ENCODE results near the gene SLBP. TPM values are rescaled to one million over a fixed set of nuclear protein-coding genes. Genes with fewer than 3 reads are reported as not detected.

Gene SLBP
- total RNA-seq, 1 donor from 2014 or later = 156 TPM

DNA sequence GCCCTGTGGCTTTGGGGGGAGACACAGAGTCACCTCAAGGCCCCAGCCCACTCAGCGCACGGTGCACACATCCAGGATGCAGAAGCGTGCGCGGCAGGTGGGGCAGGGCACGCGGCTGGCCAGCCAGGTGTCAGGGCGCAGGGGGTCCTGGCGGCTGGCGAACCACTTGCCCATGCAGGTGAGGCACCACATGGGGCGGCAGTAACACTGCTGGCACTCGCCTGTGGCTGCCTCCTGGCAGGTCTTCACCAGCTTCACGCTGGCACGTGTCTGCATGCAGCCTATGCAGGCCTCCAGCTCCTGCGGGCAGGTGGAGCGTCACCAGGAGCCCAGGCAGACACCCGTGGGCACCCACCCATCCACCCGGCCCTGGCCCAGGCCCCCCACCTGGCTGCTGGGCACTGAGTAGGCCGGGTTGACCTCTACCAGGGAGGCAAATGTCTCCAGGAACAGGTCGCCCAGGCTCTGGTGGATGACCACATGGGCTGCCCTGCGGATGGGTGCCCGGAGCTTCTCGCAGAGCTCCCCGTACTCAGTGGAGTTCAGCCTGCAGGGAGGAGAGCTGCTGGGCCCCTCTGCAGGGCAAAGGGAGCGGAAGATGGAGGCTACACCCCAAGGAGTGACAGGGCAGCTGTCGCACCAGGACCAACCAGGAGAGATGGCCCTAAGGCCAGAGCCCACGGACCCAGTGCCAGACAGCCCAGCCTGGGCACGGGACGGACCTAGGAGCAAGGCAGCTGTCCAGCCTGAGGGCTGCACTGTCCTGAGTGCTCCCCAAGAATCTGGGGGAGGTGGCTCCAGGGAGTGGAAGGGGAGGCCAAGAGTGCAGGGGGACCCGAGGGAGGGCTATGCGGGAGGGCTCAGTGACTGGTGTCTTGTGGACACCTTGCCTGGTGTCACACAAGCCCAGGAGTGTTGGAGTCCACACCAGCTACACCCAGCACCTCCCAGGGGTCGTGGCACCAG, 5.3 kb upstream of the SLBP start:
- intact Hi-C loops (cut with micrococcal nuclease) = loop anchor here (10.0 kb wide), 1 partner anchor 527 kb away; the partner anchor contains the start of genes HAUS3 and POLN
- Mint-ChIP-seq H3K9me3 (no peaks in the 10 kb centered on the region), H3K27ac (no peak overlapping the region), H3K27me3 (no peaks in the 10 kb centered on the region), H3K4me3 (no peak overlapping the region), H3K4me1 (peaks cover 35% of the 10 kb centered on the region), H3K36me3 (ENCODE audit: low read depth) (peaks cover 24% of the 10 kb centered on the region)
- no peak for DNase-seq

DNA sequence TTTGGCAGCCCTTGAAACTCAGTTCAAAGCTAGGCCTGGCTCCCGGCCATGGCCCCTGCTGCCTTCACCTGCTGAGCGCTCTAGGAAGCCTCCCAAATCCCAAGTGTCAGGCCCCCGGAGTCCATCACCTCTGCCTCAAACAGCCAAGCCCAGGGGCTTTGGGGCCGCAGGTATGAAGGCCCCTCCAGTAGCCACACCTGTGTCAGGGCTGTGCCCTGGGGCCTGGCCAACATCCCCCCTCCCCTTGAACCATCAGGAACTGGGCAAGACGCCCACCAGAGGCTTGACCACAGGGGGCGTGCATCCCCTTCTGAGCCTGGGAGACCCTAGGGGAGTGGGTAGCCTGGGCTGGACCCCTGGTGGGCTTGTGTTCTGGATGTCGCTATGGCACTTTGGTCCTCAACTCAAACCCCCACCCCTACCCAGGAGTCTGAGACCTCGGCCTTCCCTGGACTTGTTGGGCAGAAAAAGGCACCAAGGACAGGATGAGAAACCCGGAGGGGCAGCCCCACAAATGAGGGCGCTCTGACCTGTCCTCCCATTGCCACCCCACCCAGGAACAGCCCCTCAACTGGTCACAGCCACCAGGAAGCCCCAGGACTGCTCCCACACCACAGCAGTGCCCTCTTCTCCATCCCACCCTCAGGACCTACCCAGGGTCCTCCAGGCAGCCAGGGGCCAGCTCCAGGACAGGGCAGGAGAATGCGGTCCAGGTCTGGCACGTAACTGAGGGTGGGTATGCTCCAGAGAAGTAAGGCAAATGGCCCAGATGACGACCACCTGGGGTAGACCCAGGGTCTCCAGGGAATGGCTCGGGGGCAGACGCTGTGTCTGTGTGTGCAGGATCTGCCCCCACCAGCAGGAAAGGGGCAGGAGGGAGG, 4.2 kb upstream of the SLBP start:
- Mint-ChIP-seq H3K4me3 (no peak overlapping the region), H3K36me3 (ENCODE audit: low read depth) (peaks cover 20% of the 10 kb centered on the region), H3K4me1 (peaks cover 32% of the 10 kb centered on the region), H3K27ac (no peak overlapping the region), H3K9me3 (no peaks in the 10 kb centered on the region), H3K27me3 (no peaks in the 10 kb centered on the region)
- intact Hi-C loops (cut with micrococcal nuclease) = loop anchor here (10.0 kb wide), 1 partner anchor 528 kb away; the partner anchor contains the start of genes HAUS3 and POLN
- no peak for DNase-seq

DNA sequence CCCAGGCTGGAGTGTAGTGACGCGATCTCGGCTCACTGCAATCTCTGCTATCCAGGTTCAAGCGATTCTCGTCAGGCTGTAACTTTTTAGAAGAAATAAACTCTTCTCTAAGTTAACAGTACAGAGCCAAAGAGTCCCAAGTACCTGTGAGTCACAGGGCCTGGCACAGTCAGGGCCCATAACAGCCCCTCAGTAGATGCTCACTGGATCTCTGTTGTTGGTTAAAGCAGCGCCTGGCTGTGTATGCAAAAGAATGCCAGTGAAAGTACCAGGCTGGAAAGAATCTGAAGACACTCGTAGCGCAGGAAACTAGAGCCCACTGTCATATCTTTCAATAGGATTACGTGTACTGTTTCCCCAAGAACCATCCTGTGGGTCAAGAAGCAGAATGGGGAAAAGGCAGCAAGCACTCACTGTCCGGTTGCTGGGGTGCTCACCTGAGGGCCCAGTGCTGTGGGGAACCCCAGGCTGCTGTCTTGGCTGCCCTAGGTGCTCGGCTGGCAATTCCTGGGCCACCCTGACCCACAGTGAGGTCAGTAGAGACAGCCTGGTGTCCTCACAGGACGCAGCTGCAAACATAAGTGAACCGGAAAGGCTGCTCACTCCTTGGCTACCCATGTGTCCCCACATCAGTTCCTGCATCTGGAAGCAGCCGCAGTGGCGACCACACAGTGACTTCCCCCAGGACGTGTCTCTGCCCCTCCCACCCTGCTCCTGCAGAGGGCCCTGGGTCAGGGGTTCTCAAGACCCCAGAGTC, 3.1 kb upstream of the SLBP start:
- Mint-ChIP-seq H3K27me3 (no peaks in the 10 kb centered on the region), H3K36me3 (ENCODE audit: low read depth) (peaks cover 30% of the 10 kb centered on the region), H3K4me3 (peak overlapping the region; percentile 95), H3K27ac (peak overlapping the region; percentile 29), H3K9me3 (no peaks in the 10 kb centered on the region), H3K4me1 (peaks cover 40% of the 10 kb centered on the region)
- intact Hi-C loops (cut with micrococcal nuclease) = loop anchor here (10.0 kb wide), 1 partner anchor 530 kb away; the partner anchor contains the start of genes HAUS3 and POLN
- DNase-seq = no peak

GRCh38 chr4:1714303-1715001, 2.3 kb upstream of the SLBP start:
- H3K27me3 Mint-ChIP-seq = no peaks in the 10 kb centered on the region
- intact Hi-C loops (cut with micrococcal nuclease) = loop anchor here (10.0 kb wide), 1 partner anchor 530 kb away; the partner anchor contains the start of genes HAUS3 and POLN
- H3K27ac Mint-ChIP-seq = peak overlapping the region; percentile 98
- DNase-seq = no peak
- H3K4me3 Mint-ChIP-seq = peak overlapping the region; percentile 95
- peaks cover 32% of the 10 kb centered on the region for H3K36me3 Mint-ChIP-seq (ENCODE audit: low read depth)
- no peaks in the 10 kb centered on the region for H3K9me3 Mint-ChIP-seq
- H3K4me1 Mint-ChIP-seq = peaks cover 41% of the 10 kb centered on the region

DNA sequence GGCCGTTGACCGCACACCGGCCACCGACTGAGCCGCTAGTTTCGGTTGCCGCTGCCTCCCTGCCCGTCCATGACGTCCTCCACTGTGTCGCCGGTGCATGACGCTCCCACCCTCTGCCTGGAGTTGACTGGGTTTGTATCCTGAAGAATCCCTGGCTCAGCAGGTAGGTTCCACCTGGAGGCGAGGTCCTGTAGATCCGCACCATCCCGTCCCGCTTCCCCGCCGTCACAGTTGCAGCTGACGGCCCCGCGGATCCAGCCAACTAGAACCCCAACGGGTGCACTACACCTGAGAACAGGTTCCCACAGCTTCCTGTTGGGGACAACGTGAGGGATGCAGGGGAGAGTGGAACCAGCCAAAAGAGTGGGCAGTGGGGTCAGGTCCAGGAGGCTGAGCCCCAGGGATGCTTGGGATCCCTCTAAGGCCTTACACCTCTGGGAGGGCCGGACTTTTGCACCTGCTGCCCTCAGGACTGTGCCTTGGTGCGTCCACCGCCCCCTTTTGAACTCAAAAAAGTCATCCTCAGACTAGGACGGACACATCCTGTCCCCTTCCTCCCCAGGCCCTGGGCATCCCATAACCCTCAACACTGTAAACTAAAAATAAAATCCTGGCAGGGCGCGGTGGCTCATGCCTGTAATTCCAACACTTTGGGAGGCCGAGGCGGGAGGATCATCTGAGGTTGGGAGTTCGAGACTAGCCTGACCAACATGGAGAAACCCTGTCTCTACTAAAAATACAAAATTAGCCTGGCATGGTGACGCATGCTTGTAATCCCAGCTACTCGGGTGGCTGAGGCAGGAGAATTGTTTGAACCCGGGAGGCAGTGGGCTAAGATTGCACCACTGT, 1.1 kb upstream of the SLBP start:
- Mint-ChIP-seq H3K9me3 (no peaks in the 10 kb centered on the region), H3K27ac (peak overlapping the region; percentile 98), H3K36me3 (ENCODE audit: low read depth) (peaks cover 35% of the 10 kb centered on the region), H3K27me3 (no peaks in the 10 kb centered on the region), H3K4me3 (peak overlapping the region; percentile 95), H3K4me1 (peaks cover 47% of the 10 kb centered on the region)
- DNase-seq = no peak
- intact Hi-C loops (cut with micrococcal nuclease) = loop anchor here (2.0 to 10.0 kb wide), 3 partner anchors 158 to 822 kb away; partner anchors contain the start of genes HAUS3, NSD2 and POLN

GRCh38 chr4:1711571-1712215, 426 bp downstream of the SLBP start:
- DNase-seq = peak; percentile 83
- intact Hi-C loops (cut with micrococcal nuclease) = loop anchor here (1.0 to 10.0 kb wide), 5 partner anchors 10 to 823 kb away; partner anchors contain the start of genes FAM53A, HAUS3, NSD2 and POLN
- H3K4me1 Mint-ChIP-seq = peaks cover 49% of the 10 kb centered on the region

GRCh38 chr4:1711055-1711570, 1.0 kb downstream of the SLBP start:
- intact Hi-C loops (cut with micrococcal nuclease) = loop anchor here (10.0 kb wide), 1 partner anchor 534 kb away; the partner anchor contains the start of genes HAUS3 and POLN
- Mint-ChIP-seq H3K36me3 (ENCODE audit: low read depth) (peaks cover 44% of the 10 kb centered on the region), H3K4me1 (peaks cover 53% of the 10 kb centered on the region), H3K27me3 (no peaks in the 10 kb centered on the region), H3K4me3 (peak overlapping the region; percentile 95), H3K27ac (peak overlapping the region; percentile 86), H3K9me3 (no peaks in the 10 kb centered on the region)
- no peak for DNase-seq

More at GRCh38 chr4:1711571-1712215, 426 bp downstream of the SLBP start:
- Mint-ChIP-seq H3K9me3 (no peaks in the 10 kb centered on the region), H3K4me3 (peak overlapping the region; percentile 95), H3K36me3 (ENCODE audit: low read depth) (peaks cover 41% of the 10 kb centered on the region), H3K27me3 (no peaks in the 10 kb centered on the region), H3K27ac (peak overlapping the region; percentile 86)

- Mint-ChIP-seq H3K27ac (peak overlapping the region; percentile 51), H3K27me3 (no peaks in the 10 kb centered on the region), H3K9me3 (no peaks in the 10 kb centered on the region), H3K4me3 (peak overlapping the region; percentile 66), H3K4me1 (peaks cover 53% of the 10 kb centered on the region), H3K36me3 (ENCODE audit: low read depth) (peaks cover 59% of the 10 kb centered on the region)
- DNase-seq = no peak
- intact Hi-C loops (cut with micrococcal nuclease) = no loop called here
Measured at GRCh38 chr4:1708581-1708980, 3.5 kb downstream of the SLBP start.

DNA sequence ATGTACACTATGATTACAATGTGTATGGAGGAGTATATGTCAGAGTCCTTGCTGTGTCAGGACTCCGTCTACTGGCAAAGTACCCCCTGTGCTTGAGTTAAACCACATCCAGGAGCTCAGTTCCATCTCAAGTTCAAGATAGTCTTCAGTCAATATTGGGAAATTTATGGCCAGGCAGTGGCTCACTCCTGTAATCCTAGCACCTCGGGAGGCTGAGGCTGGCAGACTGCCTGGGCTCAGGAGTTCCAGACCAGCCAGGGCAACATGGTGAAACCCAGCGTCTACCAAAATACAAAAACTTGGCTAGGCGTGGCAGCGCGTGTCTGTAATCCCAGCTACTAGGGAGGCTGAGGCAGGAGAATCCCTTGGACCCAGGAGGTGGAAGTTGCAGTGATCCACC, 5.8 kb downstream of the SLBP start:
- peak overlapping the region; percentile 49 for H3K27ac Mint-ChIP-seq
- no peaks in the 10 kb centered on the region for H3K9me3 Mint-ChIP-seq
- H3K27me3 Mint-ChIP-seq = no peaks in the 10 kb centered on the region
- peaks cover 72% of the 10 kb centered on the region for H3K36me3 Mint-ChIP-seq (ENCODE audit: low read depth)
- intact Hi-C loops (cut with micrococcal nuclease) = no loop called here
- peaks cover 61% of the 10 kb centered on the region for H3K4me1 Mint-ChIP-seq
- H3K4me3 Mint-ChIP-seq = peak overlapping the region; percentile 10
- no peak for DNase-seq

GRCh38 chr4:1705732-1706131, 6.4 kb downstream of the SLBP start:
- Mint-ChIP-seq H3K36me3 (ENCODE audit: low read depth) (peaks cover 70% of the 10 kb centered on the region), H3K4me3 (no peak overlapping the region), H3K9me3 (no peaks in the 10 kb centered on the region), H3K27me3 (no peaks in the 10 kb centered on the region), H3K27ac (no peak overlapping the region), H3K4me1 (peaks cover 58% of the 10 kb centered on the region)
- intact Hi-C loops (cut with micrococcal nuclease) = no loop called here
- no peak for DNase-seq

DNA sequence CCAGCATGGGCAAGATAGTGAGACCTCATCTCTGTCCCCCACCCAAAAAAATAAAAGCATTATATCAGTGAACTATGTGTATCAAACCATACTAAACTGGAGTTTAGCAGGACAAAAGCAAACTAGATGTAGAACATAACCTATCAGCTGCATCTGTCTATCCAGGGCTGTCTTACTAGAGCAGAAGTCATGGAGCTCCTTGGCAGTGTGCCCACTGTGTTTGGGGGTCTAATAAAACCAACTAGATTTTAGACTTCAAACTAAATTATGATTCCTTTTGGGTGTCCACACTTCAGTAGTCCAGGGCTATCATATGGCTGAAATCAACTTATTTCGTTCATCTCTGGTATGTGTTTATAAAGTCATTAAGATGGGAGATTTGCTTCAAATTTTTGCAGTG, 8.3 kb downstream of the SLBP start:
- H3K27ac Mint-ChIP-seq = peak overlapping the region; percentile 53
- DNase-seq = no peak
- no peaks in the 10 kb centered on the region for H3K9me3 Mint-ChIP-seq
- peaks cover 65% of the 10 kb centered on the region for H3K36me3 Mint-ChIP-seq (ENCODE audit: low read depth)
- intact Hi-C loops (cut with micrococcal nuclease) = no loop called here
- no peaks in the 10 kb centered on the region for H3K27me3 Mint-ChIP-seq
- peaks cover 43% of the 10 kb centered on the region for H3K4me1 Mint-ChIP-seq
- H3K4me3 Mint-ChIP-seq = no peak overlapping the region
